Measurements from ENCODE around the gene ZNF483. TPM values are rescaled to one million over a fixed set of nuclear protein-coding genes. Genes with fewer than 3 reads are reported as not detected.

The ZNF483 gene
- total RNA-seq, 1 experiment from 2014 or later, result 4.8 TPM

GRCh38 chr9:111603041-111603440 lies 78.1 kb downstream of the ZNF483 start:
- Histone ChIP-seq H3K4me3 (ENCODE audit: low read depth in 2 of 2, low read length in 2 of 2) (no peak overlapping the region), H3K4me1 (ENCODE audit: control insufficient read depth, insufficient read depth, low read length) (no peaks in the 10 kb centered on the region), H3K27ac (ENCODE audit: low read length) (no peak overlapping the region), H3K9me3 (ENCODE audit: control insufficient read depth, insufficient read depth, low read depth, low read length) (no peaks in the 10 kb centered on the region), H3K36me3 (ENCODE audit: control insufficient read depth, insufficient read depth, low read length) (peaks cover 4% of the 10 kb centered on the region; the same call in 1 of the 2 replicates), H3K27me3 (ENCODE audit: control insufficient read depth, insufficient read depth, low read length) (no peaks in the 10 kb centered on the region)
- intact Hi-C loops (cut with micrococcal nuclease; ENCODE audit: unreplicated experiment) (no loop called here), in situ Hi-C loops (cut with HindIII; ENCODE audit: low pct_unique_long_range_greater_than_20kb, low sequenced_read_pairs) (no loop called here)
- DNase-seq (ENCODE audit: low read depth, low spot score) (no peak), ATAC-seq (no peak)
- POLR2A ChIA-PET, result no interaction called here
- BruUV-seq (replicated peaks), result no TSS peak
- CTCF ChIA-PET, result no interaction called here
- TF ChIP-seq CTCF (IDR thresholded peaks at IDR 0.05), result no peak
- no peak for TF ChIP-seq REST (IDR thresholded peaks at IDR 0.05; ENCODE audit: insufficient read depth in 1 of 2, low read depth in 2 of 2, low read length in 1 of 2)
- no peak for TF ChIP-seq POLR2AphosphoS5 (IDR thresholded peaks at IDR 0.05; ENCODE audit: low read depth, low read length)
- no peak for TF ChIP-seq SIN3A (IDR thresholded peaks at IDR 0.05; ENCODE audit: borderline replicate concordance, insufficient read depth, low read depth, low read length)
- no peak for TF ChIP-seq TCF7L2 (IDR thresholded peaks at IDR 0.05; ENCODE audit: low read depth, low read length)

- H3K36me3 ChIP-seq (ENCODE audit: control insufficient read depth, insufficient read depth, low read length), result no peaks in the 10 kb centered on the region; the same call in 1 of the 2 replicates
- no peak for ATAC-seq
- no peak for DNase-seq (ENCODE audit: low read depth, low spot score)
- intact Hi-C loops (cut with micrococcal nuclease; ENCODE audit: unreplicated experiment), result no loop called here
- no TSS peak for BruUV-seq (replicated peaks)
- ChIA-PET POLR2A (no interaction called here), CTCF (no interaction called here)
- no peak overlapping the region for H3K27ac ChIP-seq (ENCODE audit: low read length)
- H3K4me3 ChIP-seq (ENCODE audit: low read depth in 2 of 2, low read length in 2 of 2), result no peak overlapping the region
- H3K4me1 ChIP-seq (ENCODE audit: control insufficient read depth, insufficient read depth, low read length), result no peaks in the 10 kb centered on the region
- in situ Hi-C loops (cut with HindIII; ENCODE audit: low pct_unique_long_range_greater_than_20kb, low sequenced_read_pairs), result no loop called here
- no peak for TF ChIP-seq CTCF (IDR thresholded peaks at IDR 0.05)
- TF ChIP-seq REST (IDR thresholded peaks at IDR 0.05; ENCODE audit: insufficient read depth in 1 of 2, low read depth in 2 of 2, low read length in 1 of 2), result no peak
- TF ChIP-seq POLR2AphosphoS5 (IDR thresholded peaks at IDR 0.05; ENCODE audit: low read depth, low read length), result no peak
- TF ChIP-seq SIN3A (IDR thresholded peaks at IDR 0.05; ENCODE audit: borderline replicate concordance, insufficient read depth, low read depth, low read length), result no peak
- TF ChIP-seq TCF7L2 (IDR thresholded peaks at IDR 0.05; ENCODE audit: low read depth, low read length), result no peak
- no peaks in the 10 kb centered on the region for H3K27me3 ChIP-seq (ENCODE audit: control insufficient read depth, insufficient read depth, low read length)
- no peaks in the 10 kb centered on the region for H3K9me3 ChIP-seq (ENCODE audit: control insufficient read depth, insufficient read depth, low read depth, low read length)
These were observed 79.2 kb downstream of the ZNF483 start for GRCh38 chr9:111604054-111604615.
